GM21576 (cell line): Measurements from ENCODE around the gene IKBKE.
A peak's percentile ranks its signal among the peaks of the same experiment; 100 is the strongest.

Experiments used
- ATAC-seq: cut with Tn5 transposase; IDR thresholded peaks from one replicate; pipeline ENCODE4 v1.9.1; 2021; ENCODE audit warnings: mild to moderate bottlenecking, moderate library complexity; ENCODE audit not compliant: unreplicated experiment

IKBKE gene

DNA sequence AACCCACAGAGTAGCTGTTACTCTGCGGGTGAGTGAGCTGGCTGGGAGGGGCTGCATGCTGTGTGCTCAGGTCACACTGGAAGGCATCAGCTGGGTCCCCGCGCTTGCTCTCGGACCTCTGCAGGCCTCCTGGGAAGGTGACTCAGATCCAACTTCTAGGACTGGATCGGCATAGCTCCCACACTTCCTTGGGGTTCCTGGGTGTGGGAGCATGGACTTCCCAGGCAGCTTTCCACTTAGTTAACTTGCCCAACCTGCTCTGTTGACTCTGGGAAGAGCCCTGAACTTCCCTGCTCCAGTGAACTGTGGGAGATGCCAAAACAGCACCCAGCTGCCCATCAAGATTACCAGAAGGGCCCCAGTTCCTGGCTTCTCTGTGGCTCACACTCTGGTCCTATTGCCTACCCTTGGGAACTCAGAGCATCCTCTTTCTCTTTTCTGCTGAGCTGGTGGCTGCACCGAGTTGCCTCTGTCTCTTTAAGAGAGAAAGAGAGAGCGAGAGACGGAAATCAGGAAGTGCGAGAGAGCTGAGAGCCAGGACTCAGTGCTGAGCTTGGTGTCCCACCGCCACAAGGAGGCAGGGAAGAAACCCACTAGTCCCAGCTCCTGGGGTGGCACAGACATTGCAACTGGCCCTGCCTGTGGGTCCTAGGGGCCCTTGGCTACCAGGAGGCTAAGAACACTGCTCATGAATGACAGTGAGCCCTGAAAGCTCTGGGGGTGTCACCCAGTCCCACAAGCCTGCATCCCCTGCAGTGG, at the start of gene IKBKE:
Gene IKBKE (plus strand): TSS at position 544 of the 759 bp plus-strand sequence. CDS start 2,752 bp downstream, outside the sequence.
- ATAC-seq: peak; percentile 54

- no peak for ATAC-seq
Measured at GRCh38 chr1:206421616-206422340, 48.5 kb upstream of the IKBKE start.

DNA sequence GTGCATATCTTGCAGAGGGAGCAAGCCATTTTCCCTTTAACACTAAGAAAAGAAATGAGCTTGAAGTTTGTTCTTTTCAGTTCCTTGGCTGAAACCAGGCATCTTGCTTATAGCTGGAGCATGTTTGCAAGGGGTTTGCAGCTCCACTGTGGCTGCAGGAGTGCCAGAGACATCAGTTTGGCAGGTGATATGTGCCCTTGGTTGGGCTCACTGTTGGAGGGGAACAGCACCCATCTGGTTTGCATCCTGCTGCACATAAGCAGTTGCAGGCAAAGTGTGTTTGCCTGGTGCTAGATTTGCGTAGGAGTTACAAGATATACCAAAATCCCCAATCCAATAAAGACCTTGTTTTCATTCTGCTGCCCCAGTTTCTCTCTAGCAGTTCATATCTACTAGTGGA, 47.8 kb upstream of the IKBKE start:
- no peak for ATAC-seq

GRCh38 chr1:206427291-206427690, 43.0 kb upstream of the IKBKE start:
- ATAC-seq: no peak

- no peak for ATAC-seq
Measured at GRCh38 chr1:206429421-206429820, 40.9 kb upstream of the IKBKE start.

DNA sequence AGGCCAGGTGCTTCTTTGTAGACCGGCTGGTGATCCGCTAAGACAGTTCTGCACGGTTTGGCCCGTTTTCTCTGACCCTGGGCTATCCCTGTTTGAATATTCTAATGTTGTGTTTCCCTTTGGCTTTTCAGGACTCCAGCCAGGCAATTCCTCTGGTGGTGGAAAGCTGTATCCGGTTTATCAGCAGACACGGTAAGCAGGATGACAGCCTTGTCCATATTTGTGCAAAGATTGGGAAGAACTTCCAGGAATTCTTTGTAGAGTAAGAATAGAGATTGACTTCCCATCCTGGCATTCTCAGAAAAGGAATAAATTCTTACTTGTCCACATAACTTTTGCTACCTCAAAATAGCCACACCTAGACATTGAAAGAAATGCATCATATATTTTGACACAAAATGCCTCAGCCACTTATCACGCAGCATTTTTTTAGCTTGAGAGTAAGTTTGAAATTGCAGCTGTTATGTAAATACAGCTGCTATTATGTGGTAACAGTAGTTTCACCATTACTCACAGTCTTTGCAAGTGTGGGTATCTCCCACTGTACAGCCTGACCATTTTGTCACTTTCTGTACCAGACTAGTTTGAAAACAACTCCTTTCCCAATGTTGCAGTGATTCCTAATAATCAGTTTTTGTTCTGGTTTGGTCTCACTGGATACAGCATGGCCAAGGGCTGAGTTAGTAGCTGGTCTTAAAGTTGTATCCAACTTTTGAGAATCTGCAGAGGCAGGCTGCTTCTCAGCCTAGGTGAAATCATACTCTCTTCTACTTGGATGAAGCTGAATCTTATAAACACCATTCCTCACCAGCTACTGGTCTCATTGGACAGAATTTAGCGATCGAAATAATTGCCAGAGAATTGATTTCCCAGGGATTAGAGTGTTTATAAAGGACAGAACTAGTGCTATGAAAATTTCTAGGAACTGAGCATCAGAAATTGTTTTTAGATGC, 40.0 kb upstream of the IKBKE start:
- peak; percentile 99 for ATAC-seq

DNA sequence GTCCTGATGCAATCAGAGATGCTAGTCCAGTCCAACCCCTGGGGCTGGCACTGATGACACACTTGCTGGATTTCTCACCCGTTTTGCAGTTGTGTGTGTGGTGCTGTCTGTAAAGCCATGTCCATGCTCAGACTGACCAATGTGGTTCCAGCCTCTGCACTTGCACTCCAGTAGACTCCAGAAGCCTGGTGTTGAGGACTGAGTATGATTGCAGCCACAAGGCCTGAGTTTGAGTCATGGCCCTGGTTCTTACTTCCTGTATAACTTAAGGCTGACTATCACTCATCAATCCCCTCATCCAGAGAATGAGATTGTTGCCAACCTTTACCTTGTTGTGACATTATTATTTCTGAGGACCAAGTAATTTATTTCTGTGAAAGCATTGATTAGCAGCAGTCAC, 34.8 kb upstream of the IKBKE start:
- ATAC-seq: no peak

GRCh38 chr1:206438554-206438953, 31.7 kb upstream of the IKBKE start:
- no peak for ATAC-seq

GRCh38 chr1:206439205-206439604, 31.1 kb upstream of the IKBKE start:
- no peak for ATAC-seq

DNA sequence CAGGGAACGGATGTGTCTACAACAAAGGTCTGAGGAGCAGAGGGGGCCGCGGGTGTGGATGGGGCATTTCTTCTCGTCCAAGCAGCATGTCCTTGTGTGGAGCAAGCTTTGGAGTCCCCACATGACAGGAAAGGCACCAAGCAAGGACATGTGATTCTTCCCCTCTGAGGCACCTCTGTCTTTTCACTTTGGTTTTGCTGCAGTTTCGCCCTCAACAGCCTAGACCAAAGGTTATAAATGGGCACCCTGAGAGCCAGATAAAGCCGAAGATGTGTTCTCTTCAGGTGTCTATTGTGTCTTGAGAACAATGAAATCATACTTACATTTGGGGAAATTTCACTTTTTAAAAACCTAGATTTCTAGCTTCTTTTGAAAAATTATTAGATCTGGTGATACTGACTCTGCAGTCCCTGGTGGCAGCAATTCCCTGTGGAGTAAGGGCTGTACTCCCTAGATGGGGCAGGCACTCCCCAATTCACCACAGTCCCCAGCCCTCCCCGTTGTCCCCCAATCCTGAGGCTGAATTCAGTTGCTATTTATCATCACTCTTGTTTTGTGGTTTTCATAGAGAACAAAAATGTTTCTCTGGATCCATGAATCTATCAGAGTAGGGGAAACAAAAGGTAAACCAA, 28.8 kb upstream of the IKBKE start:
- no peak for ATAC-seq

GRCh38 chr1:206442101-206442500, 28.2 kb upstream of the IKBKE start:
- no peak for ATAC-seq

GRCh38 chr1:206445116-206445515, 25.2 kb upstream of the IKBKE start:
- no peak for ATAC-seq

DNA sequence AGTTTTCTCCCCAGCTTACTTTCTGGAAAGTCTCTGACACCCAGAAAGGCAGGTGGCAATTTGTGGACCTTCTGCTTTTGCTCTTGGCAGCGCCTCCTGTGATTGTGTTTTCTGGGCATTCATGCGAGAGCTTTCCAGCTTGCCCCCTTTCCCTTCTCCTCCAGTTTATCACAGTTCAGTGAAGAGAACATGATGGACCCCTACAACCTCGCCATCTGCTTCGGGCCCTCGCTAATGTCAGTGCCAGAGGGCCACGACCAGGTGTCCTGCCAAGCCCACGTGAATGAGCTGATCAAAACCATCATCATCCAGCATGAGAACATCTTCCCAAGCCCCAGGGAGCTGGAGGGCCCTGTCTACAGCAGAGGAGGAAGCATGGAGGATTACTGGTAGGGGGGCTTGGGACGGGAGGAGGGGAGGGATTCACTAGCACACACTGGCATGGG, 24.3 kb upstream of the IKBKE start:
- ATAC-seq: no peak

GRCh38 chr1:206446688-206447421, 23.4 kb upstream of the IKBKE start:
- ATAC-seq: no peak

- no peak for ATAC-seq
Measured at GRCh38 chr1:206447422-206447765, 22.9 kb upstream of the IKBKE start.

DNA sequence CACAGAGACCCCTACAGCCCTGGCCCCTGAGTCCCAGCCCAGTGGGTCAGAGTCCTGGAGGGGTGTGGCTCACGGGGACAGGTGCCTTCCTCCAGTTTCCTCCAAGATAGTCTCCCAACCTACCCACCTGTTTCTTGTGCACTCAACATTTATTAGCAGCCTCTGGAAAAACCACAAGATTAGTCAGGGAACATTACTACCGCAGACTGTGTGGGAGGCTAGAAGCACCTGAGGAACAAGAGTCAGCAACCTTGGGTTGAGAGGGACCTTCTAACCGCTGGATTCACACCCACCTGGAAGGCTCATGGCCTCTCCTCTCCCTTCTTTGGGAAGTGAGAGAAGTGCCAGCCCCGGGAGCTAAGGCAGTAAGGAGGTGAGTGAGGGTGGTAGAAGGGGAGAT, 22.5 kb upstream of the IKBKE start:
- ATAC-seq: no peak

- no peak for ATAC-seq
Measured at GRCh38 chr1:206448471-206448870, 21.8 kb upstream of the IKBKE start.

- ATAC-seq: no peak
Measured at GRCh38 chr1:206449565-206449964, 20.7 kb upstream of the IKBKE start.

DNA sequence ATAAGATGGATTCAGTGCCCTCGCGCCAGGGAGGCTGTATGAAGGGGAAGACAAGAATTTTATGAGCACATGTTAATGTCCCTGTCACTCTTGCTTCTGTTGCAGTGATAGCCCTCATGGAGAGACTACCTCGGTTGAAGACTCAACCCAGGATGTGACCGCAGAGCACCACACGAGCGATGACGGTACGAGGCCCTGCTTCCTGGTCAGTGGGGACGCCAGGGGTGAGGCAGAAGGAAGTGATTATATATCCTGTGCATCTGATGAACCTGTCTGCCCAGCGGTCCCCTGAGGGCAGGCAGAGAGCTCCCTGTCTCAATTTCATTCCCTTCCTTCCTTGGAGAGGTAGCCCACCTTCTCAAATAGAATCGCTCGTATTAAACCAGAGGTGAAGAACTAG, 20.0 kb upstream of the IKBKE start:
- no peak for ATAC-seq

DNA sequence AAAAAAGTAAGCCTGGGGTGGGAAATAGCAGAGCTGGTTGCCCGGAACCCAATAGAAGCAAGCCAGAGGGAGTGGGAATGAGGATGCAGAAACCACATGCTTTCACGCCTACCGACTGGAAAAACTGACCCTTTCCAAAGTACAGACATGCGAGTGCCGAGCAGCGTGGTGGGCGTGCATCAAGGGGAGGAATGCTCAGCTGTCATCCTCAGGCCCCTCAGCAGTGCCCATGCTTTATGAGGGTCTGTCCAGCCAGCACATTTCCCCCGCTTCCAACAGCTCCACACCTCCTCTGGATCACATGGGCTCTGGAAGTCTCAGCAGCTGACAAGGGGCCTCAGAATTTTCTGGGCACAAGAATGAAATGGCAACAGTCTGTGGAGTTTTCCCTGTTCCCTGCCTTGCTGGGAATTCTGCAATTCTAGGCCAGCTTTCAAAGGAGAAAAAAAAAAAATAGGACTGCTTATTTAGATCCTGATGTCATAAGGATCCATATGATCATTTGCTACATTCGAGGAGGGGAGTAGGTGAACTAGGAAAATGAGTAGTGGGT, 19.1 kb upstream of the IKBKE start:
- ATAC-seq: no peak
